Hematopoietic multipotent progenitor cell treated with erythropoietin and hydrocortisone succinate and interleukin-3 and kit ligand, for 4 days (in vitro differentiated cells): Measurements from ENCODE around the gene NUB1.

Source experiments
- DNase-seq: peaks from one replicate; pipeline ENCODE4 v3.0.0-alpha.2; 2015

Gene NUB1

DNA sequence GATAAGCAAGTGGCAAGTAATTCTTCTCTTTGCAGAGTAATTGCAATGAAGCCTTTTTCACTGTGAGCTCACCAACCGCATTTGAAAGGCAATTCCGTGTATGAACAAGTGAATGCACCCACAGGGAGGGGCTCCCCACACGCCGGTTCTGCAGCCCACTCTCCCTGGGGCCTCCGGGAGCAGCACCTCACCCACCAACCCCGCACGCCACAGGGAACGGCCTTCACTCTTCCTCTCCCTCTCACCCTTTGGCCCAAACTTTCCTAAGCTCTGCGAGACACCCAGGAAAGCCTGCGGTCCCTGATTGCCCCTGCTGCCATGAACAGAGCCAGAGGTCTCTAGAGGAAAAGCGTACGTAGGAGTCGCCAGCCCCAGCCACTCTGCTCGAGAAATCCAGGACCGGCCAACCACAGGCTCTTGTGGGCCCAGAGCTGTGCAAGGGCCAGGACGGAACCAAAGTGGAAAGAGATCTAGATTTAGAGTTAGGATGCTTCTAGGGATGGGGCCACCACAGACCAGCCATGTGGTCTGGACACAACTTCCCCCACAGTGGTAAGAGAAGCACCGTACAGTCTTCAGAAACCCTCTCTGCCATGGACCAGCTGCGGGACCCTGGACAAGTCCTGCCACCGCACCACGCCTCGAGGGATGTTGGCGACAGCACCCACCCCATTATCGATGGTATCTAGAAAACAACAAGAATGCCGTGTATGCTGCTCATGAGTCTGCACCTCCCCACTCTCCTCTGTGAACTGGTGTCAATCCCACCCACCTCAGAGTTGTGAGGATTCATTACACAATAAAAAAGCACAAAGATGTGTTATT, 64.7 kb downstream of the NUB1 start:
- no peak for DNase-seq

DNA sequence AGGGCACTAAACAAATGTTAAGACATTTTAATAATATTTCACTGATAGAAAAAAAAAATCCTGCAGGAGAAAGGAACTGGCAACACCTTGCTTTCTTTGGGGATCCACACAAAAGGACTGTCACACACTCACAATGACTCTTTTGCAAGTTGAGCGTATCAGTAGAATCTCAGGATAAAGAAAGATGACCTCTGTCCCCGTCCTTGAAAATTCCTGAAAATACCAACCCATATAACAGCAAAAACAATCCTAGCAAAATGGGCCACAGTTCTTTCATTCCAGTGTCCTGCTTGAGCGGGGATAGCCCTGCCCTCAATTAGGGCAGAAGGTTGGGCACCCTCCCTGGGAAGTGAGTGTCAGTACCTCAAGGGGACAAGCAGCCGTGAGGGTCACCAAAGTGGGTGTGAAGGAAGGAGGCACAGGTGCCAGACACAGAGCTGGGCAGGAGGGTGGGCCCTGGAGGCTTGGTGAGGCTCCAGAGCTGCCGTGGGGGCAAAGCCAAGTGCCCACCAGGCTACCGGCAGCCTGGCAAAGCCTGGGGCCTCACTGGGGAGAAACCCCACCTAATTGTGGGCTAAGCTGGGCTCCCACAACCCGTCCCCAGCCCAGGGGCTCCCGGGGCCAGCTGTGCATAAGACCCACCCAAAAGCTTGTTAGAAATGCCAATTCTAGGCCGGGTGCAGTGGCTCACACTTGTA, 65.4 kb downstream of the NUB1 start:
- DNase-seq, result no peak

DNA sequence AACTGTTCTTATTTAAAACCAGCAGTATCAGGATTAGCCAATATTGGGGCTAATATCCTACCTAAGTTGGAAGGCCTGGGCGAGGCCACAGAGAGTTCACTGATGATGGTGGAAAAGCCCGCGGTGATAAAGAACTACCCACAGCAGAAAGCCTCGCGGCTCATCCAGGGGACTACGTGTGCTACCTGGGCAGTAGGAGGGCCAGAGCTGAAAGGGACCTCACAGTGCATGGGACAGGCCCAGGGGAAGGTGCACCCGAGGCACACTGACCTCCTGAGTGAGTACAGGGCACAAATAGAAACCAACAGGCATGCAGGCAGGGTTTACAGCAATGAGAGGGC, 66.9 kb downstream of the NUB1 start:
- DNase-seq, result no peak

DNA sequence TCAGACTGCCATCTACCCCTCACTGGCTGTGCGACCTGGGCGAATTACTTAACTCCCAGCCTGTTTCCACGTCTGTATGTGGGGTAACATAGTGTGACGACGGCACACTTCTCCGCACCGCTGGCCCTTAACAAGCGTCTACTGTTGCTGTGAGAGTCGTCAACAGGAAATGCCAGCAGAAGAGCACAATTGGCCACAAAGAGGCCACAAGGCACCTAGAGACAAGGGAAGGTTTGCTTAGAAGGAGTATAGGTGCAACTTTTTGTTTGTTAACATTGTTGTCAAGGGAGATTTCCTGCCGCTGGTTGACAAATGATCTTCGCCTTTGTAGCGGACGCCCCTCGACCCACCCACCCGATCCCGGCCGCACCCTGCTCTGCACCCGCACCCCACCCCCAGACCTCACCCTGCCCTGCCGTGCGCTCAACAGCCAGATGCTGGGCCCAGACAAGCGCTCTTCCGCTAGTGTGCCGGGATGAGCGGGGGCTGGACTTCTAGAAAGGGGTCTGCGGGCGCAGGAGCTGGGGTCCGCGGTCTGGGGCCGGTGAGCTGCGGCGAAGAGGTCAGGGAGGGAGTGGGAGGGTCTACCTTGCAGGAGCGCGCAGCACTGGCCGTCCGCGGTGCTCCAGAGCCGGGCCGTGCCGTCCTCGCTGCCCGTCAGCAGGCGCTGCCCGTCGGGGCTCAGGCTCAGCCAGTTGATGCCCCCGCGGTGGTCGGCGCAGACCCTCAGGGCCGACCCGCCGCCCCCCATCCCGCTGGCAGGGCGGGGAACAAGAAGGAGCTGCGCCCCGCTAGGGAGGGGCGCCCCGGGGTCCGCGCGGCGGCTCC, 67.4 kb downstream of the NUB1 start:
- peak; percentile 57 for DNase-seq

DNA sequence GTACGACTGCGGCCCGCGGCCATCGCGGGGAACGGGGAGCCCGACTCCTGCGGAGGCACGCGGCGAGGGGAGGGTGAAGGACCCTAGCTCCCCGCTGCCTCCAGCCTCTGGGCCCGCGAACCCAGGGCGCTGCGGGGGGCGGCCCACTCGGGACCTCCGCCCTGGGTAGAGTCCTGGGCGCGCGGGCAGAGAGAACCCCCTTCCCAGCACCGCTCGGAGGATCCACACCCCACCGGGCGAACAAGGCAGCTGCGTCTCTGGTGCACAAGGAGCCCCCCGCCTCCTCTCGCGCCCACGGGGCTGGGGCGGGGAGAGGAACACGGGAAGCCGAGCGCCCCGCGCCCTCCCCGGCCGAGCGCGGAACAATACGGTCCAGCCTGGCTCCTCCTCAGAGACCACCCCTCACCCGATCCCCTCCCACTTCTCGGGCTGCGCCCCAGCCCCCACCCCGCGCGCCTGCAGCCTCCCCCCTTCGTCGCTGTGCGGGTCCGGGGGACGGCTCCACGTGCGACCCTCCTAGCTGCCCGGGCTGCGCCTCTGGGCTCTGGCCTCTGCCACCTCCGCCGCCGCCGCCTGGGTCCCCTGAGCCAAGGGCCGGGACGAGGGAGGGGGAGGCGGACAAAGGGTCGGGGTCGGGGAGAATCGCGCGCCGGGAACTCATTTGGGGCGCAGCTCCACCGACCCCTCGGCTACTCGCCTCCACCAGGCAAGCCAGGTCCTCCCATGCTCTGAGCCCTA, 68.2 kb downstream of the NUB1 start, which contains the start of gene WDR86:
WDR86 (minus strand) TSS at position 372 of the 738 bp plus-strand sequence. CDS start 449 bp downstream, outside the sequence.
- no peak for DNase-seq

DNA sequence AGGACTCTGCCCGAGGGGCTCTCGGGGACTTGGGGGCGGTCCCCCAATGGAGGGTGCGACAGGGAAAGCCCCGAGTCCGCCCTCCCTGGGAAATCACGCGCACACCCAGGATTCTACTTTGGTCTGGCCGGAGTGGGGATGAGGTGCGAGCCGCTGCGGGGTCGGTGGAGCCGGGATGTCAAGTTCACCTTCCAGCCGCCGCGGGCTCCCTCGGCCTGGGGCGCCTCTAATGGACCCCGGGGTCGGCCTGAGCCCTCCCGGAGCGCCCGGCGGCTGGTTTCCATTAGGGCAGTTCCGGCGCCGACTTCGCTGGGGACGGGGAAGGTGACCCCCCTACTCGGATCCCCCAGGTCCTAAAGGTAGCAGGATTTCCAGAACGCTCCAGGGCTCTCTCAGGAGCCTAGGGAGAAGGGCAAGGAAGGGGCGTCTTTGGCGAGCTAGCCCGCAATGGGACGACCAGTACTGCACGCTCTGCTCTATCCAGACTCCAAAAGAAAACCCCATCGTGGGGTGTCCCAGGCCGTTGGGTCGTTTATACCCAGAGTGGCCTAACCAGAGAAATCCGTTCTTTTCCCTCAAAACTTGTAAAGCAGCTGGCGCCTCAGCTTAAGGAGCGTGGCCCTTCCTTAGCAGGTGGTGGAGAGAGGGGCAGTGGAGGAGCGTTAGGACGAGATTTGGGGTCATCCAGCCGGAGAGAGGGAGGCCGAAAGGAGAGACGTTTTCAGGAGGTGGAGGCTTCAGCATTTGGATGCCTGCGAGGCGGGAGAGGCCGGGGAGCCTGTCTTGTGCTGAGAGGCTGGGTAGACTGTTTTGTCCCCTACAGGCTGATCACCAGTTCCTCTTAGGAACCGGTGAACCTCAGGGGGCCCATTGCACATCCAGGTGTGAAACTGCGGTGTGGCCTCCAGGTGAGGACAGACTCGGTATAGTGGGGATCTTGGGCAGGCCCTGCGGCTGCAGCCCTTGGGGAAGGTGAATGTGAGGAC, 69.1 kb downstream of the NUB1 start:
- DNase-seq, result no peak

DNA sequence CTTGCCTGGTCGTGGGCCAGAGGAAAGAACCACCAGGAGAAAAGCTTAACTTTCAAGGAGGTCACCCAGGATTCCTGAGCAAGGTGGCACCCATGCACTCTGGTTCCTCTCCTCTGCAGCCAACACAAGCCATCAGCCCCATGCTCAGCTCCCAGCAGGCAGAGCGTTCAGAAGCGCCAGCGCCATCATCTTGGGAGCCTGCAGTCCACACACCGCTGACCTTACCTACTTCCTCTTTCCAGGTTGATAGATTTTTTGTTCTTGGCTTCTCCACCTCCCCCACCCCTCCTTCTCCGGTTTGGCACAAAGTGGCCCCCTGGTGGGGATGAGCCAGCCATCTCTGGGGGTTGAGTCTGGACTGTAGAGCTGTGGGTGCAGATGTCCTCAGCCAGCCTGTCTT, 69.9 kb downstream of the NUB1 start:
- DNase-seq, result peak; percentile 71

DNA sequence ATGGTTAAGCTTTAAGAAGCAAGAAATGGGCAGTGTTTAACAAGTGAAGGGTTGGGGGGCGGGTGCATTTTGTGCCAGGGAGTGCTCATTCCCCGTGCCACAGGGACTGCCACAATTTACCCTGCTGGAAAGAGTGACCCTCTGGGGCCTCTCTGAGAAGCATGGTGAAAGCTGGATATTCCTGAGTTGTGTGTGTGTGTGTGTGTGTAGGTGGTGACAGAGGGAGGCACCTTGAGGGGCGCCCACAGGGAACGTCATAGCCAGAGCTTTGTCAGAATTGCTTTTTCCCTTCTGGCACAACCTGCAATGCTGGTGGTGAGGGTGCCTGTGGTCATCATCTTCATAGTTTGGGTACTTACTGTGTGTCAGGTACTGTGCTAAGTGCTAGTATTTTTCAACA, 70.7 kb downstream of the NUB1 start:
- no peak for DNase-seq

DNA sequence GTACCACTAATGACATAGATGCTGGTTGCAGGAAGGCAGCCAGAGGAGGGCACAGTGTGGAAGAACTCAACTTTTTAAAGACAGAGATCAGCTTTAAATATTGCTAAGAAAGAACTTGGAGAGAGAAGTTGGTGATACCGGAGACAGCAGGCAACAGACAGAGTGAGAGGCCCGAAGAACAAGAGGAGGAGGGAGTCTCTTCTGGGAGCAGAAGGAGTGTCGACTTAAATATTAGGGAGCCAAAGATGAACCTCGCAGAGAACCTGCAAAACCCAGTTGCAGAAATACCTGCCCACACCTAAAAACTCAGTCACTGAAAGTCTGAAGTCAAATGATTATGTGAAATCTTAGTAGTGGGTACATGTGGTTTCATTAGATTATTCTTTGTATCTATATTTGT, 71.6 kb downstream of the NUB1 start:
- DNase-seq, result no peak

DNA sequence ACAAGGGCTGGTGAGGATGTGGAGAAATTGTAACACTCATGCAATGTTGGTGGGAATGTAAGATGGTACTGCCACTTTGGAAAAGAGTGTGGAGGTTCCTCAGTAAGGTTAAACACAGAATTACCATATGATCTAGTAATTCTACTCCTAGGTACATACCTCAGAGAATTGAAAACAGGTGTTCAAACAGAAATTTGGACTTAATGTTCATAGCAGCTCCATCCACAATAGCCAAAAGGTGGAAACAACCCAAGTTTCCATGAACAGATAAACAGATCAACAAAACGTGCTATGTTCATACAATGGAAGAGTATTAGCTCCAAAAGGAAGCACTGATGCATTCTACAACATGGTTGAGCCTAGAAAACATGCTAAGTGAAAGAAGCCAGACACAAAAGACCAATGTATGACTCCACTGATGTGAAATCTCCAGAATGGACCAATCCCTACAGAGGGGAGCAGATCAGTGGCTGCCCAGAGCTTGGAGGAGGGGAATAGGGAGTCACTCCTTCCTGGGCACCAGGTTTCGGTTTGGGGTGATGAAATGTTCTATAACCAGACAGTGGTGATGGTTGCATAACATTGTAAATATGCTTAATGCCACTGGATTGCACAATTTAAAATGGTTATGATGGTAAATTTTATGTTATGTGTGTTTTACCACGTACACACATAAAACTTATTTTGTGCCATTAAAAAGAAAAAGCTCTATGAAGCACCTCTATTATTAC, 73.9 kb downstream of the NUB1 start:
- DNase-seq, result peak; percentile 83

DNA sequence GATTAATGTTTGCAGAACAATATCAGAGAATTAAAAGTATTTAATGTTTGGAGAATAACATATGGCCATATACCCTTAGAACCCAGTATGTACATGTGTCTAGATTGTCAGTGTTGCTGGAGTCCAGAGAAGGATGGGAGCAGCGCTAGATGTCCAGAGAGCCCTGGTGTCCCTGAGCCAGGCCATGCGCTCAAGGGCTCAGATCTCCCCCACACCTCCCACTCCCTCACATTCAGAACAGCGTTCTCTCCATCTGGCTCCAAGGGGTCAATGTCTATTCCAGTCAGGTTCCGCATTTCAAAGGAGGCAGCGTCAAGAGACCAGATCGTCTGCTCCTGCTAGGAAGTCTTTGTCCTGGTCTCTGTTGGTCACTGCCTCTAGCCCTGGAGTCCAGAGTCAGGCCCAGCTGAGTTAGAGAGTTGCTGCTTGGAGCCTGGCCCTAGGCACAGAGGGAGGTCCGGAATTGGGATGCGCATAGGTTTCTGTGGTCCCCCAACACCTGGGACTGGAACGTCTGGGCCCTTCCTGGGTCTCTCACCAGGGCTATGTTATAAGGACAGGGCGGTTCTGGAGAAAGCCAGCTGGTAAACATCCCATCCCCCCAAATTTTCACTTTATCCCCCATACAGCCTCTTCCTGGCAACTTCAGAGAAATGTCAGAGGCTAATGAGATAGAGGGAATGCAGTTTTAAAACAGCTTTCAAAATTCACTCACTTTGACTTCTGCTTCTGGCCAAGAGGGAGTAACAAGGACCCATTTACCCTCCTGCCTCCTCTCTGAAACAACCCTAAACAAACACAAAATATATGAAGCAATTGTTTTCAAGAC, 74.7 kb downstream of the NUB1 start:
- DNase-seq, result no peak

DNA sequence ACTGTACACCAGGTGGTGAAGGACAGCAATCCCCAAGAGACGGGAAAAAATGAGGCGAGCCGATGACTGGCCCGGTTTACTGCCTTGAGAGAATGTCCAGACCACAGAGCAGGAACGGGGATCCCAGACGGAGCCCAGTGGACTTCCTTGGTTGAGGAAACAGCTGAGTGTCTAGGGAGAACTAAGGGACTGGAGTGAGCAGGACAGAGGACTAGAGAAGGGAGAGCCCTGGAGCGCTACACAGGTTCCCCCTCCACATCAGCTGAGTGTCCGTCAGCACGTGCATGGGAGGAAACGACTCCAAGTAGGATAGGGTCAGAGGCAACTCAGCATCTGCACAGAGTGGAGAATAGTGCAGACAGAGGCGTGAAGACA, 75.3 kb downstream of the NUB1 start:
- DNase-seq, result no peak

DNA sequence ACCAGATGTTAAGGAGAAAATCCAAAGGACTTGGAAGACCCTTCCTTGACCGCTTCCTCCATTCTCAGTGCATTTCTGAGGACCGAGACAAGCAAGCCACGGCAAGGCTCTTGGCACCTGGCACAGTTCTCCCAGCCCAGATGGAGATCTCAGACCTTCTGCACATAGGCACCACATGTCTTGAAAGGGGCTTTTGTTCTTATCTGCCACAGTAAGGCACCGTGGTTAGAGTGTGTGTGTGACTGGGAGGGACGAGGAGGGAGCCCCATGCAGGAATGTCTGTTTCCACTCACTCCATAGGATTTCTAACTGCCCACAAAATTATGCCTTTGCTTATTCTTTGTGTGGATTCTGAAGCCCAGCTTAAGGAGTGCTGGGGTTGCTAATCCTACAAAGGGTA, 78.5 kb downstream of the NUB1 start:
- DNase-seq, result no peak

DNA sequence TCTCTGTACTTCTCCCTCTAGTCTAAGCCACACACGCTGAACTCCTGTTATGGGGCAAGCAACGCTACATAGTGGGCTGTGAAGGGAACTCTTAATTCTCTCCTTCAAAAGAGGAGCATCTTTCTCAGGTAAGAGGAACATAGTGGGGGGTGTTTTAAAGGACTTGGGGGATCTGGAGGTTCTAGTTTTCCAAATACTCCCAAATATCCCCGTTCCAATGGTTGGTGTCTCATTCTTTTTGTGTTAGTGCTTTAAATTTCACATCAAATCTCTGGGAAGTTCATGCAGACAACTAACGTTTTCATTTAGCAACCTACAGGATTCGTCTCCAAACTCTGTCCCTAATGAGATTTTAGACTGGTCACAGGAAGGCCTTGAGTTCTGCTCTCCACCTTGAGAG, 80.6 kb downstream of the NUB1 start:
- DNase-seq, result no peak

DNA sequence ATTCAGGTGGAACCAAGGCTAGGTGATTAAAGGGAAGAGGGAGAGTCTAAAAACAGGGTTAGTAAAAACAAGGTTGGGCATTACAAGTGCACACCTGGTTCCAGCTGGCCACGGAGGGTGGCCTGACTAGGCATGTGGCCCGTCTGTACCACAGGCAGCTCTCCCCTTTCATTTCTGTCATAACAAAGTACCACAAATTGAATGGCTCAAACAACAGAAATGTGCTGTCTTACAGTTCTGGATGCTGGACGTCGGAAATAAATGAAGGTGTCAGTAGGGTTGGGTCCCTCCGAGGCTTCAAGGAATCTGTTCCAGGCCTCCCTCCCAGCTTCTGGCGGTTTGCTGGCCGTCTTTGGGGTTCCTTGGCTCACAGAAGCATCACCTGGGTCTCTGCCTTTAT, 81.6 kb downstream of the NUB1 start:
- DNase-seq, result no peak

DNA sequence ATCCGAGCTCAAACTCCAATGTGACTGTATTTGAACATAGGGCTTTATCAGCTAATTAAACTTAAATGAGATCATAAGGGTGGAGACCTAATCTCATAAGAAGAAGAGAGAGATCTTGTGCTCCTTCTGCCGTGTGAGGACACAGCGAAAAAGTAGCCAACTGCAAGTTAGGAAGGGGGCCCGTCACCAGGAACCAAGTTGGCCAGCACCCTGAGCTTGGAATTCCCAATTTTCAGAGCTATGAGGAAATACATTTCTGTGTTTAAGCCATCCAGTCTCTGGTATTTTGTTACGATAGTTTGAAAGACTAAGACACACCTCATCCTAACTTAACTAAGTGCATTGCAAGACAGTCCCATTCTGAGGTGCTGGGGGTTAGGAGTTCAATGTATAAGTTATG, 82.3 kb downstream of the NUB1 start:
- no peak for DNase-seq

DNA sequence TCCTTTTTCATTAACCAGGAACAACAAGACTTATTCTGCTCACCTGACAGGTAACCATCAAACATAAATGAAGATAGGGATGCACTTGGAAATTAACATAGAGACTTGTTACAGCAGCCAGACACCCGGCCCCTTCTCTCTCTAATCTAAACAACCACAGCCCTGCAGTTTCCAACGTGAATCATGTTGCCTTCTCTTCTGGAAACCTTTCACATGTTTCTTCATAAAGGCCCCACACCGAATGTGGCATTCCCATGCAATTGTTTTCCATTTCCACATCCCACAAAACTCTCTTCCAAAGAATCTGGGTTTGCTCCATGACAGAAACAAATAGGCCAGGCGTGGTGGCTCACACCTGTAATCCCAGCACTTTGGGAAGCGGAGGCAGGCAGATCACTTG, 83.2 kb downstream of the NUB1 start:
- no peak for DNase-seq

DNA sequence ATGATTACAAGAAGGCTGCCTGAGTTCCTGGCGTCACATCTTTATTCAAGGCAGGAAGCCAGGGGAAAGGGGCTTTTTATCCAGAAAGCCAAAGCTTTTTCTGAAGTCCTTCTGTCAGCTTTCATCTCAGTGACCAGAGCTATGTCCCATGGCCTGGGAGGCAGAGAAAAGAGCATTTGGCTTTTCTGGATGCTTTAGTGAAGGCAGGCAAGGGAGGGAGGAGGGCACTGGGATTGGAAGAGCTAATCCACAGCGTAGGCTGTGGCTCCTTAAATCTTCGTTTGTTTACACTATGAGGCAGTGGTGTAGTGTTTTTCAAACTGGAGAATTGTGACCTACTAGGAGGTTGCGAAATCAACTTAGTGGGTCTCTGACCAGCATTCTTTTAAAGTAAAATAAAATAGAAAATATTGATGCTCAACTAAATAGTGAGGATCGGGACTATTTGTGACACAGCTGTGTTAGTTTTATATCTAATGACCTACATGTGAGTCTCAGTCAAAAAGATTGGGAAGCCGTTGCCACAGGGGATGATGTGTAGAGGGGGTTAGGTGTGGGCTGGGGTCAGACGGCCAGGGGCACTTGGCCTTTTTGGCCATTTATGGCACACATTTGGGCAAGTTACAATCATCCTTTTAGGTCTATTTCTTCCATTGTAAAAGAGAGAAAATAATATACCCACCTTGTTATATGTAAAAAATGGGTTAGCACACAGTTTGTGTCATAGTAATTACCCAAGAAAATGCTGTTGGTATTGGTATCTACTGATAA, 84.2 kb downstream of the NUB1 start:
- DNase-seq, result no peak

DNA sequence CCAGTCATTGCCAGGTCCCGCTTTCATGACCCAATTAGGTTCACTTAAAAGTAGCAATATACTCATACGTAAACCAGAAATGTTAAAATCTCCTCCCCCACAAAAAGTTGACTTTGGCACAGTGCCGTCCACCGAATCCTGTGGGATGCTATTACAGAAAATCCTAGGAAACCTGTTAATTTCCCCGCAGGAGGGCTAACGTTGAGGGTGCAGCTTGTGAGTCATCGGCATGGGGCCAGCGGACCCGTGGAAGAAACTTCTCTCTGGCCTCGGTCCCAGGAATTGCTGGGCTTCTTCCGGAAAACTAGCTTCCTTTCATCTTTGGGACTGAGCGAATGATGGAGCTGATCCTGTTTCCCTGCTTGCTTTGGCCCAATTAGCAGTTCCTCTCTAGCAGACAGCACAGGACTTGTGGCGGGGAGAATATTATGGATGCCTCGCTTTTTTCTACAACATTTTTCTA, 84.9 kb downstream of the NUB1 start:
- no peak for DNase-seq
